ENCODE measurements around the gene NFIA. TPM values are rescaled to one million over a fixed set of nuclear protein-coding genes. Genes with fewer than 3 reads are reported as not detected.
A peak's percentile ranks its signal among the peaks of the same experiment; 100 is the strongest.

The NFIA gene
- polyA plus RNA-seq, 4 donors: 1.6 to 9.7 (median 4.9) TPM

GRCh38 chr1:61269602-61270001, 187.2 kb downstream of the NFIA start:
- DNase-seq (no peak), FAIRE-seq (no peak)
- H3K27ac ChIP-seq (ENCODE audit: low read depth in 1 of 3, low read length in 2 of 3): no peak overlapping the region
- no peaks in the 10 kb centered on the region for H3K36me3 ChIP-seq (ENCODE audit: control insufficient read depth in 3 of 3, insufficient read depth in 2 of 3, low read depth in 1 of 3, low read length in 3 of 3)
- WGBS, 3 donors: 70 to 91% (median 91%) methylated on average over 1 of the region's 1 CpG
- H3K4me3 ChIP-seq (ENCODE audit: low read depth in 1 of 3, low read length in 3 of 3): no peak overlapping the region
- H3K9me3 ChIP-seq (ENCODE audit: control insufficient read depth in 2 of 2, insufficient read depth in 1 of 2, low read depth in 1 of 2, low read length in 1 of 2): no peaks in the 10 kb centered on the region
- H3K4me1 ChIP-seq (ENCODE audit: control insufficient read depth in 3 of 3, insufficient read depth in 2 of 3, low read depth in 1 of 3, low read length in 2 of 3): peaks cover 0 to 2% (median 0%) of the 10 kb centered on the region in 3 donors
- H3K27me3 ChIP-seq (ENCODE audit: control insufficient read depth in 3 of 3, insufficient read depth in 3 of 3, low read length in 3 of 3): no peaks in the 10 kb centered on the region

GRCh38 chr1:61270107-61270506, 187.7 kb downstream of the NFIA start:
- Histone ChIP-seq H3K36me3 (ENCODE audit: control insufficient read depth in 3 of 3, insufficient read depth in 2 of 3, low read depth in 1 of 3, low read length in 3 of 3) (no peaks in the 10 kb centered on the region), H3K27ac (ENCODE audit: low read depth in 1 of 3, low read length in 2 of 3) (no peak overlapping the region), H3K9me3 (ENCODE audit: control insufficient read depth in 2 of 2, insufficient read depth in 1 of 2, low read depth in 1 of 2, low read length in 1 of 2) (no peaks in the 10 kb centered on the region), H3K4me1 (ENCODE audit: control insufficient read depth in 3 of 3, insufficient read depth in 2 of 3, low read depth in 1 of 3, low read length in 2 of 3) (no peaks in the 10 kb centered on the region), H3K27me3 (ENCODE audit: control insufficient read depth in 3 of 3, insufficient read depth in 3 of 3, low read length in 3 of 3) (no peaks in the 10 kb centered on the region), H3K4me3 (ENCODE audit: low read depth in 1 of 3, low read length in 3 of 3) (no peak overlapping the region)
- WGBS, 3 donors: 94 to 97% (median 94%) methylated on average over 2 of the region's 2 CpGs
- DNase-seq (no peak), FAIRE-seq (no peak)

- H3K27me3 ChIP-seq (ENCODE audit: control insufficient read depth in 3 of 3, insufficient read depth in 3 of 3, low read length in 3 of 3): no peaks in the 10 kb centered on the region
- no peak overlapping the region for H3K4me3 ChIP-seq (ENCODE audit: low read depth in 1 of 3, low read length in 3 of 3)
- no peaks in the 10 kb centered on the region for H3K36me3 ChIP-seq (ENCODE audit: control insufficient read depth in 3 of 3, insufficient read depth in 2 of 3, low read depth in 1 of 3, low read length in 3 of 3)
- FAIRE-seq (no peak), DNase-seq (no peak)
- no peak overlapping the region for H3K27ac ChIP-seq (ENCODE audit: low read depth in 1 of 3, low read length in 2 of 3)
- H3K4me1 ChIP-seq (ENCODE audit: control insufficient read depth in 3 of 3, insufficient read depth in 2 of 3, low read depth in 1 of 3, low read length in 2 of 3): no peaks in the 10 kb centered on the region
- H3K9me3 ChIP-seq (ENCODE audit: control insufficient read depth in 2 of 2, insufficient read depth in 1 of 2, low read depth in 1 of 2, low read length in 1 of 2): no peaks in the 10 kb centered on the region
- WGBS, 3 donors: 66 to 79% (median 71%) methylated on average over 8 of the region's 8 CpGs
Observed at GRCh38 chr1:61270761-61271411, 188.5 kb downstream of the NFIA start.

GRCh38 chr1:61271412-61271789, 189.0 kb downstream of the NFIA start:
- no peak for FAIRE-seq
- WGBS, 3 donors: 85 to 89% (median 88%) methylated on average over 5 of the region's 5 CpGs

GRCh38 chr1:61273167-61273705, 190.9 kb downstream of the NFIA start:
- no peak for FAIRE-seq
- 82 to 88% (median 85%) methylated on average over 4 of the region's 4 CpGs for WGBS, 3 donors
- H3K4me1 ChIP-seq (ENCODE audit: control insufficient read depth in 3 of 3, insufficient read depth in 2 of 3, low read depth in 1 of 3, low read length in 2 of 3): no peaks in the 10 kb centered on the region
- no peaks in the 10 kb centered on the region for H3K9me3 ChIP-seq (ENCODE audit: control insufficient read depth in 2 of 2, insufficient read depth in 1 of 2, low read depth in 1 of 2, low read length in 1 of 2)
- peak overlapping the region in 1 of 3 donors; percentile 12 for H3K27ac ChIP-seq (ENCODE audit: low read depth in 1 of 3, low read length in 2 of 3)
- DNase-seq: no peak
- H3K27me3 ChIP-seq (ENCODE audit: control insufficient read depth in 3 of 3, insufficient read depth in 3 of 3, low read length in 3 of 3): no peaks in the 10 kb centered on the region
- H3K4me3 ChIP-seq (ENCODE audit: low read depth in 1 of 3, low read length in 3 of 3): no peak overlapping the region
- H3K36me3 ChIP-seq (ENCODE audit: control insufficient read depth in 3 of 3, insufficient read depth in 2 of 3, low read depth in 1 of 3, low read length in 3 of 3): peaks cover 0 to 3% (median 0%) of the 10 kb centered on the region in 3 donors

More at GRCh38 chr1:61271412-61271789, 189.0 kb downstream of the NFIA start:
- no peak for DNase-seq
- Histone ChIP-seq H3K4me1 (ENCODE audit: control insufficient read depth in 3 of 3, insufficient read depth in 2 of 3, low read depth in 1 of 3, low read length in 2 of 3) (no peaks in the 10 kb centered on the region), H3K4me3 (ENCODE audit: low read depth in 1 of 3, low read length in 3 of 3) (no peak overlapping the region), H3K36me3 (ENCODE audit: control insufficient read depth in 3 of 3, insufficient read depth in 2 of 3, low read depth in 1 of 3, low read length in 3 of 3) (no peaks in the 10 kb centered on the region), H3K27ac (ENCODE audit: low read depth in 1 of 3, low read length in 2 of 3) (no peak overlapping the region), H3K9me3 (ENCODE audit: control insufficient read depth in 2 of 2, insufficient read depth in 1 of 2, low read depth in 1 of 2, low read length in 1 of 2) (no peaks in the 10 kb centered on the region), H3K27me3 (ENCODE audit: control insufficient read depth in 3 of 3, insufficient read depth in 3 of 3, low read length in 3 of 3) (no peaks in the 10 kb centered on the region)

- 88 to 94% (median 91%) methylated on average over 5 of the region's 5 CpGs for WGBS, 3 donors
- FAIRE-seq: no peak
Observed at GRCh38 chr1:61273861-61274260, 191.5 kb downstream of the NFIA start.

GRCh38 chr1:61274939-61275338, 192.6 kb downstream of the NFIA start:
- Histone ChIP-seq H3K4me1 (ENCODE audit: control insufficient read depth in 3 of 3, insufficient read depth in 2 of 3, low read depth in 1 of 3, low read length in 2 of 3) (no peaks in the 10 kb centered on the region), H3K27ac (ENCODE audit: low read depth in 1 of 3, low read length in 2 of 3) (peak overlapping the region in 1 of 3 donors; percentile 38), H3K36me3 (ENCODE audit: control insufficient read depth in 3 of 3, insufficient read depth in 2 of 3, low read depth in 1 of 3, low read length in 3 of 3) (peaks cover 0 to 7% (median 0%) of the 10 kb centered on the region in 3 donors), H3K9me3 (ENCODE audit: control insufficient read depth in 2 of 2, insufficient read depth in 1 of 2, low read depth in 1 of 2, low read length in 1 of 2) (no peaks in the 10 kb centered on the region), H3K27me3 (ENCODE audit: control insufficient read depth in 3 of 3, insufficient read depth in 3 of 3, low read length in 3 of 3) (no peaks in the 10 kb centered on the region), H3K4me3 (ENCODE audit: low read depth in 1 of 3, low read length in 3 of 3) (no peak overlapping the region)
- DNase-seq (no peak), FAIRE-seq (no peak)
- 75 to 95% (median 93%) methylated on average over 7 of the region's 7 CpGs for WGBS, 3 donors

More at GRCh38 chr1:61273861-61274260, 191.5 kb downstream of the NFIA start:
- Histone ChIP-seq H3K4me3 (ENCODE audit: low read depth in 1 of 3, low read length in 3 of 3) (no peak overlapping the region), H3K36me3 (ENCODE audit: control insufficient read depth in 3 of 3, insufficient read depth in 2 of 3, low read depth in 1 of 3, low read length in 3 of 3) (peaks cover 0 to 7% (median 0%) of the 10 kb centered on the region in 3 donors), H3K27me3 (ENCODE audit: control insufficient read depth in 3 of 3, insufficient read depth in 3 of 3, low read length in 3 of 3) (no peaks in the 10 kb centered on the region), H3K27ac (ENCODE audit: low read depth in 1 of 3, low read length in 2 of 3) (no peak overlapping the region), H3K4me1 (ENCODE audit: control insufficient read depth in 3 of 3, insufficient read depth in 2 of 3, low read depth in 1 of 3, low read length in 2 of 3) (no peaks in the 10 kb centered on the region), H3K9me3 (ENCODE audit: control insufficient read depth in 2 of 2, insufficient read depth in 1 of 2, low read depth in 1 of 2, low read length in 1 of 2) (no peaks in the 10 kb centered on the region)
- DNase-seq: no peak

- H3K36me3 ChIP-seq (ENCODE audit: control insufficient read depth in 3 of 3, insufficient read depth in 2 of 3, low read depth in 1 of 3, low read length in 3 of 3): peaks cover 0 to 7% (median 0%) of the 10 kb centered on the region in 3 donors
- H3K4me3 ChIP-seq (ENCODE audit: low read depth in 1 of 3, low read length in 3 of 3): no peak overlapping the region
- H3K4me1 ChIP-seq (ENCODE audit: control insufficient read depth in 3 of 3, insufficient read depth in 2 of 3, low read depth in 1 of 3, low read length in 2 of 3): no peaks in the 10 kb centered on the region
- 69 to 86% (median 83%) methylated on average over 3 of the region's 3 CpGs for WGBS, 3 donors
- H3K9me3 ChIP-seq (ENCODE audit: control insufficient read depth in 2 of 2, insufficient read depth in 1 of 2, low read depth in 1 of 2, low read length in 1 of 2): no peaks in the 10 kb centered on the region
- H3K27ac ChIP-seq (ENCODE audit: low read depth in 1 of 3, low read length in 2 of 3): no peak overlapping the region
- no peaks in the 10 kb centered on the region for H3K27me3 ChIP-seq (ENCODE audit: control insufficient read depth in 3 of 3, insufficient read depth in 3 of 3, low read length in 3 of 3)
- DNase-seq (no peak), FAIRE-seq (no peak)
Observed at GRCh38 chr1:61276246-61276645, 193.9 kb downstream of the NFIA start.

All from small intestine (tissue), 7 donors.